Panc1 (cell line): ENCODE data around the gene FBXL12. TPM values are rescaled to one million over a fixed set of nuclear protein-coding genes. Genes with fewer than 3 reads are reported as not detected.

Experiments used
- ATAC-seq: fragments of 200-7000 bp; cut with Tn5 transposase; 2 replicates; pipeline ENCODE4 v1.9.1; 2020; ENCODE audit warnings: mild to moderate bottlenecking, moderate library complexity
- BruUV-seq: library from RNA; stranded (reverse); fragments of 400-500 nt; replicated peaks from 2 replicates; lab custom pipeline; 2021; lab: Mats Ljungman, UMichigan
- CTCF ChIA-PET: fragments of 300-600 bp; sonication (Branson Sonifier 250); formaldehyde crosslinking; loops from one replicate; lab custom pipeline; 2022; ENCODE audit warnings: antibody characterized with exemption; lab: Charles Lee
- POLR2A ChIA-PET: fragments of 300-600 bp; sonication (Branson Sonifier 250); formaldehyde crosslinking; loops from one replicate; lab custom pipeline; 2022; ENCODE audit warnings: antibody characterized with exemption; lab: Charles Lee
- DNase-seq: peaks from one replicate; pipeline ENCODE4 v3.0.0-alpha.2; 2010; ENCODE audit warnings: low read depth, low spot score
- H3K27ac ChIP-seq: 2 replicates; pipeline ENCODE4 v1.5.1; 2011; ENCODE audit warnings: mild to moderate bottlenecking, low read length, inconsistent platforms
- H3K27me3 ChIP-seq: fragments of 200-500 bp; sonication (Bioruptor generic); 2 replicates; pipeline ENCODE4 v1.6.0; 2014; ENCODE audit warnings: low read length, inconsistent platforms; ENCODE audit not compliant: control insufficient read depth, insufficient read depth
- H3K36me3 ChIP-seq: fragments of 200-500 bp; sonication (Bioruptor generic); 2 replicates; pipeline ENCODE4 v1.5.1; 2014; ENCODE audit warnings: inconsistent platforms, mild to moderate bottlenecking, low read length, moderate library complexity; ENCODE audit not compliant: control insufficient read depth, insufficient read depth
- H3K4me1 ChIP-seq: 2 replicates; pipeline ENCODE4 v1.5.1; 2011; ENCODE audit warnings: inconsistent platforms, mild to moderate bottlenecking, low read length, moderate library complexity; ENCODE audit not compliant: control insufficient read depth, insufficient read depth
- H3K4me3 ChIP-seq, 2 experiments: 2 replicates each; pipeline ENCODE4 v1.5.1; 2011 to 2012; ENCODE audit warnings: low read depth in 2 of 2, low read length in 2 of 2, mild to moderate bottlenecking in 2 of 2, inconsistent platforms in 1 of 2, moderate library complexity in 1 of 2
- H3K9me3 ChIP-seq: fragments of 200-500 bp; sonication (Bioruptor generic); 2 replicates; pipeline ENCODE4 v1.5.1; 2014; ENCODE audit warnings: low read depth, mild to moderate bottlenecking, inconsistent platforms, low read length, moderate library complexity; ENCODE audit not compliant: control insufficient read depth, insufficient read depth
- POLR2AphosphoS5 ChIP-seq: IDR thresholded peaks from 2 replicates; pipeline ENCODE4 v1.6.1; 2012; ENCODE audit warnings: mild to moderate bottlenecking, low read depth, low read length, moderate library complexity
- REST ChIP-seq, 2 experiments: IDR thresholded peaks; 2 replicates each; pipeline ENCODE4 v1.6.1; 2011 to 2012; ENCODE audit warnings: low read depth in 2 of 2, control low read depth in 1 of 2, low read length in 1 of 2, mild to moderate bottlenecking in 1 of 2, moderate library complexity in 1 of 2; ENCODE audit not compliant: insufficient read depth in 1 of 2
- SIN3A ChIP-seq: IDR thresholded peaks from 2 replicates; pipeline ENCODE4 v1.6.1; 2012; ENCODE audit warnings: low read depth, mild to moderate bottlenecking, low read length, moderate library complexity, borderline replicate concordance; ENCODE audit not compliant: insufficient read depth
- TCF7L2 ChIP-seq: IDR thresholded peaks from 2 replicates; pipeline ENCODE4 v1.6.1; 2011; ENCODE audit warnings: mild to moderate bottlenecking, low read depth, low read length, inconsistent platforms
- in situ Hi-C: cut with HindIII; loops from 2 replicates; pipeline ENCODE4 v1.10.0; 2016; ENCODE audit warnings: low sequenced_read_pairs, low pct_unique_long_range_greater_than_20kb
- intact Hi-C: fragments of 100-400 bp; cut with micrococcal nuclease; formaldehyde crosslinking; loops from one replicate; pipeline ENCODE4 v1.10.0; 2022; ENCODE audit not compliant: unreplicated experiment
- total RNA-seq: library from RNA; stranded (reverse); gene quantifications from one replicate; pipeline ENCODE4 v1.2.1, GENCODE V29; 2021; ENCODE audit not compliant: unreplicated experiment
- TF ChIP-seq, protein P1 (sequence below): fragments of 450-650 bp; IDR thresholded peaks from 2 replicates; pipeline ENCODE4 v1.5.1; 2017; ENCODE audit warnings: mild to moderate bottlenecking

Gene FBXL12
- total RNA-seq, 1 experiment from 2014 or later = 29.2 TPM

GRCh38 chr19:9842834-9843625 is 24.2 kb upstream of the FBXL12 start:
- TF ChIP-seq REST (IDR thresholded peaks at IDR 0.05; ENCODE audit: insufficient read depth in 1 of 2, low read depth in 2 of 2, low read length in 1 of 2) = no peak
- Histone ChIP-seq H3K4me1 (no peaks in the 10 kb centered on the region), H3K27ac (no peak overlapping the region), H3K27me3 (no peaks in the 10 kb centered on the region), H3K4me3 (no peak overlapping the region), H3K9me3 (no peaks in the 10 kb centered on the region), H3K36me3 (no peaks in the 10 kb centered on the region; the same call in 1 of the 2 replicates)
- no TSS peak for BruUV-seq
- in situ Hi-C loops (no loop called here), intact Hi-C loops (no loop called here)
- ATAC-seq = no peak
- no peak for DNase-seq
- CTCF ChIA-PET = no interaction called here
- POLR2A ChIA-PET = no interaction called here

- intact Hi-C loops (no loop called here), in situ Hi-C loops (no loop called here)
- peaks cover 8% of the 10 kb centered on the region; the same call in 1 of the 2 replicates for H3K36me3 ChIP-seq
- no peaks in the 10 kb centered on the region for H3K9me3 ChIP-seq
- no TSS peak for BruUV-seq
- H3K27me3 ChIP-seq = no peaks in the 10 kb centered on the region
- H3K4me3 ChIP-seq = no peak overlapping the region
- no peak for DNase-seq
- ATAC-seq = no peak
- no peak overlapping the region for H3K27ac ChIP-seq
- H3K4me1 ChIP-seq = 0 out of 2 replicates have a peak, but pooled peaks cover 4% of the 10 kb centered on the region
- TF ChIP-seq, protein P1, sequence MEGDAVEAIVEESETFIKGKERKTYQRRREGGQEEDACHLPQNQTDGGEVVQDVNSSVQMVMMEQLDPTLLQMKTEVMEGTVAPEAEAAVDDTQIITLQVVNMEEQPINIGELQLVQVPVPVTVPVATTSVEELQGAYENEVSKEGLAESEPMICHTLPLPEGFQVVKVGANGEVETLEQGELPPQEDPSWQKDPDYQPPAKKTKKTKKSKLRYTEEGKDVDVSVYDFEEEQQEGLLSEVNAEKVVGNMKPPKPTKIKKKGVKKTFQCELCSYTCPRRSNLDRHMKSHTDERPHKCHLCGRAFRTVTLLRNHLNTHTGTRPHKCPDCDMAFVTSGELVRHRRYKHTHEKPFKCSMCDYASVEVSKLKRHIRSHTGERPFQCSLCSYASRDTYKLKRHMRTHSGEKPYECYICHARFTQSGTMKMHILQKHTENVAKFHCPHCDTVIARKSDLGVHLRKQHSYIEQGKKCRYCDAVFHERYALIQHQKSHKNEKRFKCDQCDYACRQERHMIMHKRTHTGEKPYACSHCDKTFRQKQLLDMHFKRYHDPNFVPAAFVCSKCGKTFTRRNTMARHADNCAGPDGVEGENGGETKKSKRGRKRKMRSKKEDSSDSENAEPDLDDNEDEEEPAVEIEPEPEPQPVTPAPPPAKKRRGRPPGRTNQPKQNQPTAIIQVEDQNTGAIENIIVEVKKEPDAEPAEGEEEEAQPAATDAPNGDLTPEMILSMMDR = no peak
- TF ChIP-seq REST (IDR thresholded peaks at IDR 0.05; ENCODE audit: insufficient read depth in 1 of 2, low read depth in 2 of 2, low read length in 1 of 2) (no peak), TCF7L2 (no peak), POLR2AphosphoS5 (no peak), SIN3A (no peak)
- POLR2A ChIA-PET = no interaction called here
- CTCF ChIA-PET = interaction anchor here (0.6 to 0.7 kb wide), 3 partner anchors 15 to 370 kb away, joined by 4 to 13 read pairs (median 6); no protein-coding TSS in a partner anchor
Observed at GRCh38 chr19:9839415-9839814, 20.5 kb upstream of the FBXL12 start.
